C1 segment of cervical spinal cord (tissue), 14 donors: ENCODE results near the gene GMPR2.
A peak's percentile ranks its signal among the peaks of the same experiment; 100 is the strongest.
"Not testable (repeated sequence)": the region's sequence is repeated elsewhere in the genome, so short reads cannot be mapped to it uniquely, and the experiment has no call there.

Experiments
- DNase-seq, 14 donors: peaks; one replicate each; lab custom pipeline; 2025; lab: John Stamatoyannopoulos, UW

Gene GMPR2

DNA sequence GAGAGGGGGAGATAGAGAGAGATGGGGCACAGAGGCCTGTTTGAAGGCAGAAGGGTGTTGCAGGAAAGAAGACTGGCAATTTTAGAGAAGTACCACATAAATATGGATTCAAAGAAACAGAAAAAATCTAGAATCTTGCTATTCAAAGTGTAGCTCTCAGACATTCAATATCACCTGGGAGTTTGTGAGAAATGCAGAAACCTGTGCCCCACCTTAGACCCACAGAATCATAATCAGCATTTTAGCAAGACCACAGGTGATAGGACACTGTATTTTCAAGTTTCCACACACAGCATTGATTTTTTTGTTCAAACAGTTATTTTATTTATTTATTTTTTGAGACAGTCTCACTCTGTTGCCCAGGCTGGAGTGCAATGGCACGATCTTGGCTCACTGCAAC lies 3.8 kb upstream of the GMPR2 start:
- no peak for DNase-seq

GRCh38 chr14:24231263-24232120 lies 1.2 kb upstream of the GMPR2 start:
- no peak for DNase-seq

DNA sequence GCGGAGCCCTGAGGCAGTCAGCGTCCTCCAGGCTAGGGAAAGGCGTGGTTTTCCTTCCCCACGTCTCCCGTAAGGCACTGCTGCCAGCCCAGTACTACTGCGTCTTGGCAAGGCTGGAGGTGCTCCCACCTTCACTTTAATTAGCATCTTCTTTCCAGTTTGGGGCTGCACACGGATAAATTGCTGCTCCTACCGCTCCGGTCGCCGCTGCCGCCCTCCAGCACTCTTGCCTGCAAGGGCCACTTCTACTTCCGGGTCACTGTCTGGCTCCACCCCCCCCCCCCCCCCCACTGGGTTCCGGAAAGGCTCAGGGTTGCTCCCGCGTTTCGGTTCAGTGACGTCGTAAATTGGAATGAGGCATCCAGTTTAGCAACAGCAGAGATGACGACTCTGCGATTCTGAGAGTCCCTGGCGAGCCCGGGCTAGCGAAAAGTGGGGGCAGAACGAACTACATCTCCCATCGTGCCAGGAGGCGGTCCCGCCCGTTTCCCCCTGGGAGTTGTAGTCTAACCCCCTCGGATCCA lies 546 bp upstream of the GMPR2 start, which contains the start of gene NEDD8:
TSS of gene NEDD8 (minus strand) at position 247 of the 524 bp plus-strand sequence. CDS start at position 147, 100 bp downstream.
- peak; percentile 84 to 100 (median 98) for DNase-seq

DNA sequence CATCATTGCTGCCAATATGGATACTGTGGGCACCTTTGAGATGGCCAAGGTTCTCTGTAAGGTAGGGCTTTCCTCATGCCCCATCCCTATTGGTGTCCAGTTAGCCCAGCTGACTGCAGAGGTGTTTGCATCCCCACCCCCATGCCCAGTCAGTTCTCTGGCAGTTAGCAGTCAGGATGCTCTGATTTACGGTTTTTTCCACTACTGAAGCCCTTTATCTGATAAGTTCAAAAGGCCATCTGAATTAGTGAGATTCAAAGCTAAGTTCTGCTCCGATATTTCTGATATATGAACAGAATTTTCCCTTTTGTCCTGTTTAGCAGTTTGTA lies 773 bp downstream of the GMPR2 start:
- no peak for DNase-seq

GRCh38 chr14:24234095-24235005 lies 1.6 kb downstream of the GMPR2 start:
- DNase-seq, result no peak

DNA sequence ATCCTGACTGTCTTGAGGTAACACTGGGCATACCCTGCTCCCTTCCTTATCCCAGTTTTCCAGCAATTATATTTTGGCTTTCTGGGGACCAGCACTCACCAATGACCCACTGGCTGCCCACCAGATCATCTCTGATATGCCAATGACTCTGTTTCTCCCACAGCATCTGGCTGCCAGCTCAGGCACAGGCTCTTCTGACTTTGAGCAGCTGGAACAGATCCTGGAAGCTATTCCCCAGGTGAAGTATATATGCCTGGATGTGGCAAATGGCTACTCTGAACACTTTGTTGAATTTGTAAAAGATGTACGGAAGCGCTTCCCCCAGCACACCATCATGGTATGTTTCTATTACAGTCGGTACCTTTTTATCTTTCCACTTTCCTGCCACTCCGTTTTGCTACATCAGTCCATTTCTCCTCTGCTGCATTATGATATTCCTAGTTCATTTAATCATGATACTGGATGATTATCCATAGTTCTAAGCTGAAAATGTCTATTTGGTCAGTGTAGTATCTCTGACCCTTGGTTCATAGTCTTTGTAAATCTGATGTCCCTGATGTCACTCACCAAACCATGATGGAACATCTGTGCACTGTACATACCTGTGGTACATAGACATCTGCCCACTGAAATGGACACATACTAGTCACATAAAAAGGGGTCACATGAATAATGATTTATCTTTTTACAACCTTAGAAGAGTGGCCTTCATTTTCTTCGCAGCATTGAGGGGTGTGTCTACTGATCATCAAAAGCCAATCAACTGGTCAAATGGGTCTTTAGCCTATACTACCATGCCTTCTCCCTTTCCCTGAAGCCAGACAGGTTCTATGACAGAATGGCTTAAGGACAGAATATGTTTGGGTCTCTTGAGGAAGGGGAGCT lies 3.3 kb downstream of the GMPR2 start:
- DNase-seq, result no peak

- DNase-seq, result no peak
Measured at GRCh38 chr14:24236689-24237462, 4.1 kb downstream of the GMPR2 start.

GRCh38 chr14:24237463-24237955 lies 4.8 kb downstream of the GMPR2 start:
- no peak for DNase-seq

GRCh38 chr14:24238123-24238522 lies 5.4 kb downstream of the GMPR2 start:
- no peak for DNase-seq

- no peak for DNase-seq
Measured at GRCh38 chr14:24238527-24239037, 5.9 kb downstream of the GMPR2 start.

DNA sequence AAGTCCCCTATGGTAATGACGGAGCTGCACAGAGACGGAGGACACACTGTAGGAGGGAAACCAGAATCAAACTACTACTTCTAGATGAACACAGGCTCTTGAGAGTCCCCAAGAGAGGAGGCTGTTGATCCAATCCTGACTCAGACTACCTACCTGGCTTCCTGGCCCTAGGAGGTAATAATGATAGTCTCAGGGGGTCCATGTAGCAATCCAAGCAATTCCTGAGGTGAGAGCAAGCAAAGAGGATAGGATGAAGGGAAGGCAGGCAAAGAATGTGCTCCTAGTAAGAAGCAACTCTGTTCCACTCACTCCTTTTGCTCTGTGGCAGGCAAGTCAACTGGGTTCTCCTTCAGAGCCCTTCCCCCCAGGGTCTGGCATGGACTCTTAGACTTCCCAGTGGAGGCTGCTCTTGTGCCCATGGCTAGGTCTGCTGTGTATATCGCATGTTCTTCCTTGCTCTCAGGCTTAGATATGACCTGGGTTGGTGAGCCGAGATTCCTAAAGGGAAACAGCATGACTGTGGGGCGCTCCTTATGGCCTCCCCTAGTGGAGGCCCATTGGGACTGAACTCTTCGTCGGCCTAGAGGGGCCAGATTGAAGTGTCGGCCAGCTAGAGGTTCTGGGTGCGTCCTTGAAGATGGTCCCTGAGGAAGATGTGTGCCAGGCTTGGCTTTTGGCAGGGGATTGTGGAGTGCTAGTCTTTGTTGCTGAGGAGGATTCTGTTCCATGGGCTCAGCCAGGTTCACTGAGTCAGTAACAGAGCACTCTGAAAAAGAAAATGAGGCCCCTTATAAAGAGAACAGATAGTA lies 7.6 kb downstream of the GMPR2 start:
- DNase-seq, result no peak

DNA sequence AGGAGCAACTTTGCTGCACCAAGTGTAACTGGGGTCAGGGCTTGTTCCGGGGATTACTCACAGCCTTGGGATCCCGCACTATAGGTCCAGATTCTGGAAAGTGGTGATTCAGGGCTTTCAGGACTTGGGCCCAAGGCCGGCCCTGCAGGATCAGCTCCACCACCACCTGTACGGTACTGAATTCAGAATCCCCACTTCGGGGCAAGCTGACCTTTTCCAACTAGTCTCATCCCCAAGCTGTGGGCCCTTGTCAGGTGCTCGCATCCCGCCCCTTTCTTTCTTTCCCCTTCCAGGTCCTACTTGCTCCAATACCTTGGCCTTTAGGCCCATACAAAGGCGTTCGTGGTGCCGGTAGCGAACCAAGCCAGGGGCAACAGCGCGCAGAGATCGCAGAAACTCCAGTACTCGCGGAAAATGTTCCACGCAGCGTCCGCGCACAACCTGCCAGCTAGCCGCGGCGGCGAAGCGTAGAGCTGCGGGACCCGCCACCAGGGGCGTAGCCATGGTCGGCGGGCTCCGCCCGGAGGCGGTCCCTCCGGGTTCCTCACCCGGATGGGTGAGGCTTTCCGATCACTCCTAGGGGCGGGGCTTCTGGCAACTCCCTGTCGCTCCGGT lies 9.2 kb downstream of the GMPR2 start:
- peak in 8 of 14 donors; percentile 64 to 99 (median 98) for DNase-seq

GRCh38 chr14:24243336-24243836 lies 10.7 kb downstream of the GMPR2 start:
- no peak for DNase-seq

- not testable (repeated sequence) for DNase-seq
Measured at GRCh38 chr14:24245350-24245749, 12.6 kb downstream of the GMPR2 start.

DNA sequence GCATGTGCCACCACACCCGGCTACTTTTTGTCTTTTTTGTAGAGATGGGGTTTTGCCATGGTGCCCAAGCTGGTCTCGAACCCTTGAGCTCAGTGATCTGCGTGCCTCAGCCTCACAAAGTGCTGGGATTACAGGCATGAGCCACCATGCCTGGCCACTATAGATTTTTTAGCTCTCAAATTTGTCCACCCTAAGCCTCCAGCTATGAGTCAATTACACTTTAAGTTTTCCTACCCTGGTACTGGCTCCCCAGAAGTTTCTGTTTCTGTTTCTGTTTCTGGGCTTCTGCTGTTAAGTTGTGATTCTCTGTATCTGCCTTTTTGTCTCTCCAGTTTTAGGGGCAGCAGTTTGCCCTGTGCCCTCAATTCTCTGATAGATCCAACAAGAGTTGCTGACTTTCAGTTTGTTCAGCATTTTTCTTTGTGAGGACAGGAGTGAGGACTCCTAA lies 14.1 kb downstream of the GMPR2 start:
- no peak for DNase-seq

- DNase-seq, result no peak
Measured at GRCh38 chr14:24247422-24247821, 14.7 kb downstream of the GMPR2 start.

DNA sequence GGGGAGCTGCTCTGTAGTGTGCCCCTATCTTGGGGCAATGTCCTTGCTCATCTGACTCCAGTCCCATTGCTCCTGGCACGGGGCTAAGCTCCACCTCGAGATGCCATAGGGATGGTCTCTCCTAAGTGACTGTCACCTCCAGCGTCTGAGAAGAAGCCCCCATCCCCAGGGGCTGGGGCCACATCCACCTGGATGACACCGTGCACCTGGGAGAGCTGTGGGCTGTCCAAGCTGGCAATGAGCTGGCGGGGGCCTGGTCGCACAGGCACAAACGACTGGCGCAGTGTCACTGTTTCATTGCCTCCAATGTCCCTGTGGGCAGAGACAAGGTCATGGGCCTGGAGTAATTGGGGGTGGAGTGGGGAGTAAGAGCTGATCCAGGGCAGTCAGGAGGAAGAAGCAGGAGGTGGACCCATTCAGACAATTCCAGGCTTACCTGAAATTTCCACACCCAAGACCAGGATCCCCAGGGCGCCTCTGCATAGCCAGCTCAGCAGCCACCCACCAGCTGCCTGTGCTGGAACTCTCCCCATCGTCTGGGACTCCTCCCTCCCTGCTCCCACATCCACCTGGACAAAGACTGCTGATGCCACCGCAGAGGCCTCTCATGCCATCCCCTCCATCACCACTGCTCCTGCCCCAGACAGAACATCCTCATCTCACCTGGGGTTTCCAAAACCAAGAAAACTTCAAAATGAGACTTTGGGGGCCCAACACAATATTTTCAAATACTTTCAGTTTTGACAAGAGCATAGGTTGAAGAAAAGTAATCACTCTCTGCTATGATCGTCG lies 16.7 kb downstream of the GMPR2 start:
- DNase-seq, result no peak

DNA sequence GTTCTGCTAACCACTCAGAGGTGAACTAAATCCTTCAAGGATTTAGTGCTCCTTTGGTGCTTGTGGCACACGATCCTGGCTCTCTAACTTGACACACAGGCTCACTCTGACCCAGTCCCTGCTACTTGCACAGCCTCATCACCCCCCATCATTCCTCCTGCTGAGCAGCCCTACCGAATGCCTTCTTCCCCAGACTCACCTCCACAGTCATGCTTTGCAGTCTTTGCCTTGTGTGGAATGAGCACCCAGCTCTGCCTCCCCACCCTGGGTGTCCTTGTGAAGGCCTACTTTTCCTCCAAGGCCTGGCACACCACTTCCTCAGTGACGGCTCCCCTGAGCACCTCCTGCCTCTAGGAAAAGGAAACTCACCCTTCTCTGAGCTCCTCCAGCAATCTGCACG lies 17.6 kb downstream of the GMPR2 start:
- DNase-seq, result no peak
